GM12801 (cell line): Measurements from ENCODE around the gene PIM2.

Experiments
- CTCF ChIP-seq: IDR thresholded peaks from one replicate; pipeline ENCODE4 v1.5.1; 2011; ENCODE audit warnings: control low read depth; ENCODE audit not compliant: insufficient read length; ENCODE audit errors: extremely low read depth

The PIM2 gene

GRCh38 chrX:48909703-48910294 lies 9.0 kb downstream of the PIM2 start:
- TF ChIP-seq CTCF = no peak

- TF ChIP-seq CTCF = no peak
Measured at GRCh38 chrX:48908600-48908999, 10.2 kb downstream of the PIM2 start.

GRCh38 chrX:48905090-48905790 lies 13.6 kb downstream of the PIM2 start:
- no peak for TF ChIP-seq CTCF

GRCh38 chrX:48904626-48905025 lies 14.2 kb downstream of the PIM2 start:
- no peak for TF ChIP-seq CTCF

- TF ChIP-seq CTCF = no peak
Measured at GRCh38 chrX:48904180-48904579, 14.6 kb downstream of the PIM2 start.

GRCh38 chrX:48903290-48903689 lies 15.5 kb downstream of the PIM2 start:
- no peak for TF ChIP-seq CTCF

GRCh38 chrX:48902776-48903175 lies 16.0 kb downstream of the PIM2 start:
- no peak for TF ChIP-seq CTCF
